ENCODE measurements around the gene COL23A1. TPM values are rescaled to one million over a fixed set of nuclear protein-coding genes. Genes with fewer than 3 reads are reported as not detected.

Gene COL23A1
- total RNA-seq, 1 donor from 2014 or later: 2.0 TPM

- H3K36me3 ChIP-seq: no peaks in the 10 kb centered on the region
- DNase-seq (no peak), ATAC-seq (no peak)
- H3K27ac ChIP-seq: peak overlapping the region; percentile 42
- intact Hi-C loops (cut with DNase I): no loop called here
- no peak overlapping the region for H3K4me3 ChIP-seq
- H3K27me3 ChIP-seq: no peaks in the 10 kb centered on the region
- no peaks in the 10 kb centered on the region for H3K9me3 ChIP-seq
- H3K4me1 ChIP-seq: peaks cover 6% of the 10 kb centered on the region
- TF ChIP-seq CTCF (IDR thresholded peaks at IDR 0.05): no peak
Measured at GRCh38 chr5:178429156-178429468, 161.1 kb downstream of the COL23A1 start.

GRCh38 chr5:178428341-178429155 is 161.6 kb downstream of the COL23A1 start:
- TF ChIP-seq CTCF (IDR thresholded peaks at IDR 0.05): no peak
- intact Hi-C loops (cut with DNase I): no loop called here
- no peak overlapping the region for H3K4me3 ChIP-seq
- H3K36me3 ChIP-seq: no peaks in the 10 kb centered on the region
- DNase-seq (no peak), ATAC-seq (peak; percentile 58)
- H3K27ac ChIP-seq: peak overlapping the region; percentile 42
- peaks cover 6% of the 10 kb centered on the region for H3K4me1 ChIP-seq
- H3K27me3 ChIP-seq: no peaks in the 10 kb centered on the region
- H3K9me3 ChIP-seq: no peaks in the 10 kb centered on the region

- H3K36me3 ChIP-seq: no peaks in the 10 kb centered on the region
- intact Hi-C loops (cut with DNase I): no loop called here
- H3K9me3 ChIP-seq: no peaks in the 10 kb centered on the region
- no peak overlapping the region for H3K4me3 ChIP-seq
- DNase-seq (no peak), ATAC-seq (no peak)
- H3K4me1 ChIP-seq: peaks cover 6% of the 10 kb centered on the region
- no peak overlapping the region for H3K27ac ChIP-seq
- no peak for TF ChIP-seq CTCF (IDR thresholded peaks at IDR 0.05)
- H3K27me3 ChIP-seq: no peaks in the 10 kb centered on the region
Measured at GRCh38 chr5:178427576-178428197, 162.5 kb downstream of the COL23A1 start.

- Histone ChIP-seq H3K27me3 (no peaks in the 10 kb centered on the region), H3K9me3 (no peaks in the 10 kb centered on the region), H3K4me3 (no peak overlapping the region), H3K36me3 (no peaks in the 10 kb centered on the region), H3K4me1 (peaks cover 6% of the 10 kb centered on the region), H3K27ac (no peak overlapping the region)
- intact Hi-C loops (cut with DNase I): no loop called here
- ATAC-seq (no peak), DNase-seq (no peak)
- no peak for TF ChIP-seq CTCF (IDR thresholded peaks at IDR 0.05)
Measured at GRCh38 chr5:178426326-178427130, 163.7 kb downstream of the COL23A1 start.

GRCh38 chr5:178425621-178426068 is 164.5 kb downstream of the COL23A1 start:
- no peaks in the 10 kb centered on the region for H3K36me3 ChIP-seq
- no peaks in the 10 kb centered on the region for H3K9me3 ChIP-seq
- no peak overlapping the region for H3K27ac ChIP-seq
- DNase-seq (no peak), ATAC-seq (no peak)
- no peak for TF ChIP-seq CTCF (IDR thresholded peaks at IDR 0.05)
- H3K27me3 ChIP-seq: no peaks in the 10 kb centered on the region
- peaks cover 6% of the 10 kb centered on the region for H3K4me1 ChIP-seq
- no peak overlapping the region for H3K4me3 ChIP-seq
- intact Hi-C loops (cut with DNase I): no loop called here
